H1 (cell line): ENCODE measurements around the gene LDLRAD3.

Source experiments
- EP300 ChIP-seq, 2 experiments: IDR thresholded peaks; 1 replicate in 1 of 2; 2 replicates in 1 of 2; pipeline ENCODE4 v1.6.1; 2011 to 2012; ENCODE audit warnings: low read depth in 2 of 2, low read length in 2 of 2, mild to moderate bottlenecking in 2 of 2, borderline replicate concordance in 1 of 2, inconsistent platforms in 1 of 2, moderate library complexity in 1 of 2
- EZH2 ChIP-seq: fragments of 200-600 bp; sonication (generic); IDR thresholded peaks from 2 replicates; pipeline ENCODE4 v1.7.1; 2012; ENCODE audit warnings: low read depth, mild to moderate bottlenecking, moderate library complexity, low read length, inconsistent platforms; ENCODE audit not compliant: severe bottlenecking
- HDAC6 ChIP-seq: IDR thresholded peaks from one replicate; pipeline ENCODE4 v1.7.1; 2012; ENCODE audit warnings: low read depth, mild to moderate bottlenecking, inconsistent platforms, low read length, moderate library complexity
- MAFK ChIP-seq: IDR thresholded peaks from 2 replicates; pipeline ENCODE4 v1.6.1; 2012; ENCODE audit warnings: low read depth, mild to moderate bottlenecking, improper control_type of control experiment, low read length
- RFX5 ChIP-seq: IDR thresholded peaks from 2 replicates; pipeline ENCODE4 v1.6.1; 2011; ENCODE audit warnings: low read depth, low read length, improper control_type of control experiment, borderline replicate concordance
- TF ChIP-seq, protein P1 (sequence below), 3 experiments: IDR thresholded peaks; 1 replicate in 2 of 3; 2 replicates in 1 of 3; pipeline versions ENCODE4 v1.5.1 to v1.6.1; 2011; ENCODE audit warnings: low read length in 3 of 3, mild to moderate bottlenecking in 3 of 3, inconsistent platforms in 2 of 3, low read depth in 1 of 3, moderate library complexity in 1 of 3; ENCODE audit not compliant: insufficient read depth in 1 of 3; ENCODE audit errors: control extremely low read depth in 1 of 3
- TF ChIP-seq, protein P2 (sequence below): fragments of 300-600 bp; sonication (generic); IDR thresholded peaks from 2 replicates; pipeline ENCODE4 v1.7.1; 2012; ENCODE audit warnings: low read length, moderate library complexity, mild to moderate bottlenecking, inconsistent platforms; ENCODE audit not compliant: insufficient replicate concordance

DNA sequence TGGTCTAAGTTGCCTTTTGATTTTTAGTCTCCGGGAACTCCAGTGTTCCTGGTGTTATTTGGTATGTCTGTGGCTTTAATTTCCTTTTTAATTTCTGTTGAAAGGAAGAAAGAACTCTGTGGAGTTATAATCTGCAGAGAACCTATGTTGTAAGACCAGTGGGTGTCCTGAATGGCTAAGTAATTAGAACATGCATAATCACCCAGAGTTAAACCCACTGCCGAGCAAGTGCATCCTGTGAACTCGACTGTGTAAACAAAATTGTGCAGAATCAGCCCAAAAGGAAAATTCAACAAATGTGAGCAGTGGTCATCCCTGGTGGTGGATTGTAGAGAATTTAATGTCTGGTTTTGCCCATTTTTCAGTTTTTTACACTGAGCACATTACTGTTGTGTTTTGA, 182.8 kb downstream of the LDLRAD3 start:
- no peak for TF ChIP-seq MAFK
- no peak for TF ChIP-seq RFX5
- TF ChIP-seq, protein P1, sequence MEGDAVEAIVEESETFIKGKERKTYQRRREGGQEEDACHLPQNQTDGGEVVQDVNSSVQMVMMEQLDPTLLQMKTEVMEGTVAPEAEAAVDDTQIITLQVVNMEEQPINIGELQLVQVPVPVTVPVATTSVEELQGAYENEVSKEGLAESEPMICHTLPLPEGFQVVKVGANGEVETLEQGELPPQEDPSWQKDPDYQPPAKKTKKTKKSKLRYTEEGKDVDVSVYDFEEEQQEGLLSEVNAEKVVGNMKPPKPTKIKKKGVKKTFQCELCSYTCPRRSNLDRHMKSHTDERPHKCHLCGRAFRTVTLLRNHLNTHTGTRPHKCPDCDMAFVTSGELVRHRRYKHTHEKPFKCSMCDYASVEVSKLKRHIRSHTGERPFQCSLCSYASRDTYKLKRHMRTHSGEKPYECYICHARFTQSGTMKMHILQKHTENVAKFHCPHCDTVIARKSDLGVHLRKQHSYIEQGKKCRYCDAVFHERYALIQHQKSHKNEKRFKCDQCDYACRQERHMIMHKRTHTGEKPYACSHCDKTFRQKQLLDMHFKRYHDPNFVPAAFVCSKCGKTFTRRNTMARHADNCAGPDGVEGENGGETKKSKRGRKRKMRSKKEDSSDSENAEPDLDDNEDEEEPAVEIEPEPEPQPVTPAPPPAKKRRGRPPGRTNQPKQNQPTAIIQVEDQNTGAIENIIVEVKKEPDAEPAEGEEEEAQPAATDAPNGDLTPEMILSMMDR (IDR thresholded peaks at IDR 0.05; ENCODE audit: control extremely low read depth in 1 of 3, insufficient read depth in 1 of 3, low read depth in 1 of 3, low read length in 3 of 3): no peak
- no peak for TF ChIP-seq HDAC6
- TF ChIP-seq, protein P2, sequence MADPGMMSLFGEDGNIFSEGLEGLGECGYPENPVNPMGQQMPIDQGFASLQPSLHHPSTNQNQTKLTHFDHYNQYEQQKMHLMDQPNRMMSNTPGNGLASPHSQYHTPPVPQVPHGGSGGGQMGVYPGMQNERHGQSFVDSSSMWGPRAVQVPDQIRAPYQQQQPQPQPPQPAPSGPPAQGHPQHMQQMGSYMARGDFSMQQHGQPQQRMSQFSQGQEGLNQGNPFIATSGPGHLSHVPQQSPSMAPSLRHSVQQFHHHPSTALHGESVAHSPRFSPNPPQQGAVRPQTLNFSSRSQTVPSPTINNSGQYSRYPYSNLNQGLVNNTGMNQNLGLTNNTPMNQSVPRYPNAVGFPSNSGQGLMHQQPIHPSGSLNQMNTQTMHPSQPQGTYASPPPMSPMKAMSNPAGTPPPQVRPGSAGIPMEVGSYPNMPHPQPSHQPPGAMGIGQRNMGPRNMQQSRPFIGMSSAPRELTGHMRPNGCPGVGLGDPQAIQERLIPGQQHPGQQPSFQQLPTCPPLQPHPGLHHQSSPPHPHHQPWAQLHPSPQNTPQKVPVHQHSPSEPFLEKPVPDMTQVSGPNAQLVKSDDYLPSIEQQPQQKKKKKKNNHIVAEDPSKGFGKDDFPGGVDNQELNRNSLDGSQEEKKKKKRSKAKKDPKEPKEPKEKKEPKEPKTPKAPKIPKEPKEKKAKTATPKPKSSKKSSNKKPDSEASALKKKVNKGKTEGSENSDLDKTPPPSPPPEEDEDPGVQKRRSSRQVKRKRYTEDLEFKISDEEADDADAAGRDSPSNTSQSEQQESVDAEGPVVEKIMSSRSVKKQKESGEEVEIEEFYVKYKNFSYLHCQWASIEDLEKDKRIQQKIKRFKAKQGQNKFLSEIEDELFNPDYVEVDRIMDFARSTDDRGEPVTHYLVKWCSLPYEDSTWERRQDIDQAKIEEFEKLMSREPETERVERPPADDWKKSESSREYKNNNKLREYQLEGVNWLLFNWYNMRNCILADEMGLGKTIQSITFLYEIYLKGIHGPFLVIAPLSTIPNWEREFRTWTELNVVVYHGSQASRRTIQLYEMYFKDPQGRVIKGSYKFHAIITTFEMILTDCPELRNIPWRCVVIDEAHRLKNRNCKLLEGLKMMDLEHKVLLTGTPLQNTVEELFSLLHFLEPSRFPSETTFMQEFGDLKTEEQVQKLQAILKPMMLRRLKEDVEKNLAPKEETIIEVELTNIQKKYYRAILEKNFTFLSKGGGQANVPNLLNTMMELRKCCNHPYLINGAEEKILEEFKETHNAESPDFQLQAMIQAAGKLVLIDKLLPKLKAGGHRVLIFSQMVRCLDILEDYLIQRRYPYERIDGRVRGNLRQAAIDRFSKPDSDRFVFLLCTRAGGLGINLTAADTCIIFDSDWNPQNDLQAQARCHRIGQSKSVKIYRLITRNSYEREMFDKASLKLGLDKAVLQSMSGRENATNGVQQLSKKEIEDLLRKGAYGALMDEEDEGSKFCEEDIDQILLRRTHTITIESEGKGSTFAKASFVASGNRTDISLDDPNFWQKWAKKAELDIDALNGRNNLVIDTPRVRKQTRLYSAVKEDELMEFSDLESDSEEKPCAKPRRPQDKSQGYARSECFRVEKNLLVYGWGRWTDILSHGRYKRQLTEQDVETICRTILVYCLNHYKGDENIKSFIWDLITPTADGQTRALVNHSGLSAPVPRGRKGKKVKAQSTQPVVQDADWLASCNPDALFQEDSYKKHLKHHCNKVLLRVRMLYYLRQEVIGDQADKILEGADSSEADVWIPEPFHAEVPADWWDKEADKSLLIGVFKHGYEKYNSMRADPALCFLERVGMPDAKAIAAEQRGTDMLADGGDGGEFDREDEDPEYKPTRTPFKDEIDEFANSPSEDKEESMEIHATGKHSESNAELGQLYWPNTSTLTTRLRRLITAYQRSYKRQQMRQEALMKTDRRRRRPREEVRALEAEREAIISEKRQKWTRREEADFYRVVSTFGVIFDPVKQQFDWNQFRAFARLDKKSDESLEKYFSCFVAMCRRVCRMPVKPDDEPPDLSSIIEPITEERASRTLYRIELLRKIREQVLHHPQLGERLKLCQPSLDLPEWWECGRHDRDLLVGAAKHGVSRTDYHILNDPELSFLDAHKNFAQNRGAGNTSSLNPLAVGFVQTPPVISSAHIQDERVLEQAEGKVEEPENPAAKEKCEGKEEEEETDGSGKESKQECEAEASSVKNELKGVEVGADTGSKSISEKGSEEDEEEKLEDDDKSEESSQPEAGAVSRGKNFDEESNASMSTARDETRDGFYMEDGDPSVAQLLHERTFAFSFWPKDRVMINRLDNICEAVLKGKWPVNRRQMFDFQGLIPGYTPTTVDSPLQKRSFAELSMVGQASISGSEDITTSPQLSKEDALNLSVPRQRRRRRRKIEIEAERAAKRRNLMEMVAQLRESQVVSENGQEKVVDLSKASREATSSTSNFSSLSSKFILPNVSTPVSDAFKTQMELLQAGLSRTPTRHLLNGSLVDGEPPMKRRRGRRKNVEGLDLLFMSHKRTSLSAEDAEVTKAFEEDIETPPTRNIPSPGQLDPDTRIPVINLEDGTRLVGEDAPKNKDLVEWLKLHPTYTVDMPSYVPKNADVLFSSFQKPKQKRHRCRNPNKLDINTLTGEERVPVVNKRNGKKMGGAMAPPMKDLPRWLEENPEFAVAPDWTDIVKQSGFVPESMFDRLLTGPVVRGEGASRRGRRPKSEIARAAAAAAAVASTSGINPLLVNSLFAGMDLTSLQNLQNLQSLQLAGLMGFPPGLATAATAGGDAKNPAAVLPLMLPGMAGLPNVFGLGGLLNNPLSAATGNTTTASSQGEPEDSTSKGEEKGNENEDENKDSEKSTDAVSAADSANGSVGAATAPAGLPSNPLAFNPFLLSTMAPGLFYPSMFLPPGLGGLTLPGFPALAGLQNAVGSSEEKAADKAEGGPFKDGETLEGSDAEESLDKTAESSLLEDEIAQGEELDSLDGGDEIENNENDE: no peak
- TF ChIP-seq EZH2: no peak
- TF ChIP-seq EP300 (IDR thresholded peaks at IDR 0.05; ENCODE audit: borderline replicate concordance in 1 of 2, low read depth in 2 of 2, low read length in 2 of 2): no peak
